Spleen (tissue), 11 donors: Measurements from ENCODE around the gene ADAM15. TPM values are rescaled to one million over a fixed set of nuclear protein-coding genes. Genes with fewer than 3 reads are reported as not detected.

Experiments
- DNase-seq: peaks from one replicate; pipeline ENCODE4 v3.0.0-alpha.2; 2020
- H3K27ac ChIP-seq, 8 donors: fragments of 200-600 bp; sonication (generic) in 7 of 8; 1 replicate in 4 of 8; 2 replicates in 4 of 8; pipeline versions ENCODE4 v1.5.0 to v1.8.0; 2016 to 2021; ENCODE audit warnings: inconsistent platforms in 4 of 8, mild to moderate bottlenecking in 4 of 8, moderate library complexity in 1 of 8
- H3K27me3 ChIP-seq, 7 donors: fragments of 200-600 bp; sonication (generic) in 6 of 7; replicated peaks in 1 of 7; 1 replicate in 4 of 7; 2 replicates in 3 of 7; pipeline versions ENCODE4 v1.5.0 to v1.8.0; 2016 to 2021; ENCODE audit warnings: inconsistent platforms in 3 of 7, mild to moderate bottlenecking in 1 of 7
- H3K36me3 ChIP-seq, 6 donors: fragments of 200-600 bp; sonication (generic) in 5 of 6; 1 replicate in 4 of 6; 2 replicates in 2 of 6; pipeline versions ENCODE4 v1.5.0 to v1.8.0; 2016 to 2021; ENCODE audit warnings: inconsistent platforms in 2 of 6
- H3K4me1 ChIP-seq, 6 donors: fragments of 200-600 bp; sonication (generic) in 5 of 6; 1 replicate in 3 of 6; 2 replicates in 3 of 6; pipeline versions ENCODE4 v1.5.0 to v1.8.0; 2016 to 2021; ENCODE audit warnings: inconsistent platforms in 3 of 6
- H3K4me3 ChIP-seq, 8 donors: fragments of 200-600 bp; sonication (generic) in 7 of 8; 1 replicate in 4 of 8; 2 replicates in 4 of 8; pipeline versions ENCODE4 v1.5.0 to v1.8.0; 2016 to 2021; ENCODE audit warnings: inconsistent platforms in 4 of 8, mild to moderate bottlenecking in 4 of 8, moderate library complexity in 2 of 8
- H3K9me3 ChIP-seq, 8 donors: fragments of 200-600 bp; sonication (generic) in 7 of 8; 1 replicate in 4 of 8; 2 replicates in 4 of 8; pipeline versions ENCODE4 v1.5.0 to v1.8.0; 2016 to 2021; ENCODE audit warnings: inconsistent platforms in 4 of 8
- CTCF ChIP-seq, 11 experiments: fragments of 200-600 bp in 7 of 11; fragments of 450-650 bp in 4 of 11; sonication (generic) in 4 of 11; IDR thresholded peaks in 8 of 11; conservative IDR thresholded peaks in 3 of 11; 1 replicate in 7 of 11; 2 replicates in 4 of 11; pipeline versions ENCODE4 v1.4.0 to v1.8.0; 2016 to 2021; ENCODE audit warnings: antibody characterized with exemption in 11 of 11, inconsistent platforms in 4 of 11, mild to moderate bottlenecking in 1 of 11
- POLR2A ChIP-seq, 3 donors: fragments of 450-650 bp; IDR thresholded peaks; one replicate each; pipeline ENCODE4 v1.5.1; 2017; ENCODE audit warnings: antibody characterized with exemption in 3 of 3, mild to moderate bottlenecking in 1 of 3
- POLR2AphosphoS5 ChIP-seq, 3 donors: sonication (generic); formaldehyde crosslinking; IDR thresholded peaks; one replicate each; pipeline ENCODE4 v1.5.1; 2017; ENCODE audit warnings: antibody characterized with exemption in 3 of 3
- WGBS, 5 donors: extraction: QIAGEN DNeasy Blood & Tissue Kit in 3 of 5; methylation state at CpG; one replicate each; pipeline versions ENCODE4 v1.1.5 to v1.1.7; 2013 to 2018; 5-methylcytosine and 5-hydroxymethylcytosine counted together
- intact Hi-C: fragments of 100-400 bp; cut with DNase I; formaldehyde crosslinking; loops from one replicate; pipeline ENCODE4 v1.15.0; 2023; ENCODE audit warnings: low total_unique reads
- polyA plus RNA-seq, 3 donors: library from polyadenylated mRNA; stranded (reverse); fragments of 200-250 nt; gene quantifications; one replicate each; pipeline ENCODE4 v1.2.1, GENCODE V29; 2013
- total RNA-seq, 7 donors: library from RNA; depleted of rRNA in 3 of 7; stranded (reverse); fragments of >200 nt in 3 of 7; fragmentation: NEBNext Ultra II Directional in 4 of 7; extraction: Animal tissue kit (Norgen Biotek cat#: 25700) in 4 of 7; gene quantifications; one replicate each; pipeline versions ENCODE4 v1.1.0 to v1.2.1, GENCODE V29; 2016 to 2021
- donor health status: healthy with polysubstance abuse.
- donor health status: DM: no; HTN: no; CAD: no; lungs with moderate emphysema.
- donor health status: DM: no; HTN: no; CAD: no.
- donor health status: Bipolar disorder and iron deficiency.
- donor health status: healthy.
- donor health status: DM: no; HTN: no; CAD: no.
- donor health status: DM: yes; HTN: yes; CAD: no.

ADAM15 gene
- total and polyA plus RNA-seq, 10 donors = 70.8 to 313 (median 86.6) TPM

- Histone ChIP-seq H3K4me1 (peaks cover 56 to 83% (median 74%) of the 10 kb centered on the region in 6 donors), H3K4me3 (peak overlapping the region; percentile 71 to 91 (median 84)), H3K36me3 (no peaks in the 10 kb centered on the region), H3K27ac (peak overlapping the region in 7 of 8 donors; percentile 80 to 95 (median 91)), H3K27me3 (peaks cover 24 to 55% (median 54%) of the 10 kb centered on the region in 7 donors), H3K9me3 (no peaks in the 10 kb centered on the region)
- DNase-seq = no peak
- intact Hi-C loops = no loop called here
- 24 to 30% (median 28%) methylated on average over 20 to 21 of the region's 21 CpGs for WGBS, 5 donors
- TF ChIP-seq POLR2AphosphoS5 (IDR thresholded peaks at IDR 0.05) (peak in 1 of 3 donors; percentile 27), CTCF (IDR thresholded peaks at IDR 0.05 in 8 of 11, conservative IDR thresholded peaks at IDR 0.05 in 3 of 11) (no peak)
Observed at GRCh38 chr1:155083865-155084721, 33.0 kb downstream of the ADAM15 start.

- 1% methylated on average over 40 to 67 of the region's 67 CpGs for WGBS, 5 donors
- Histone ChIP-seq H3K36me3 (no peaks in the 10 kb centered on the region), H3K4me3 (peak overlapping the region; percentile 71 to 91 (median 84)), H3K4me1 (peaks cover 48 to 75% (median 66%) of the 10 kb centered on the region in 6 donors), H3K9me3 (no peaks in the 10 kb centered on the region), H3K27ac (peak overlapping the region; percentile 80 to 95 (median 90)), H3K27me3 (peaks cover 24 to 47% (median 46%) of the 10 kb centered on the region in 7 donors)
- intact Hi-C loops = no loop called here
- DNase-seq = peak; percentile 98
- TF ChIP-seq CTCF (IDR thresholded peaks at IDR 0.05 in 8 of 11, conservative IDR thresholded peaks at IDR 0.05 in 3 of 11) = peak; percentile 95 to 99 (median 98)
- no peak for TF ChIP-seq POLR2A (IDR thresholded peaks at IDR 0.05)
- peak; percentile 71 to 84 (median 83) for TF ChIP-seq POLR2AphosphoS5 (IDR thresholded peaks at IDR 0.05)
Observed at GRCh38 chr1:155084722-155085503, 33.8 kb downstream of the ADAM15 start.

GRCh38 chr1:155085504-155086127 lies 34.5 kb downstream of the ADAM15 start:
- H3K27ac ChIP-seq = peak overlapping the region; percentile 80 to 95 (median 90)
- H3K27me3 ChIP-seq = peaks cover 18 to 39% (median 39%) of the 10 kb centered on the region in 7 donors
- H3K36me3 ChIP-seq = no peaks in the 10 kb centered on the region
- intact Hi-C loops = no loop called here
- WGBS, 5 donors = 1% methylated on average over 20 to 32 of the region's 32 CpGs
- DNase-seq = peak; percentile 92
- TF ChIP-seq CTCF (IDR thresholded peaks at IDR 0.05 in 8 of 11, conservative IDR thresholded peaks at IDR 0.05 in 3 of 11) (no peak), POLR2A (IDR thresholded peaks at IDR 0.05) (no peak), POLR2AphosphoS5 (IDR thresholded peaks at IDR 0.05) (no peak)
- H3K9me3 ChIP-seq = no peaks in the 10 kb centered on the region
- H3K4me1 ChIP-seq = peaks cover 41 to 68% (median 59%) of the 10 kb centered on the region in 6 donors
- peak overlapping the region; percentile 71 to 91 (median 84) for H3K4me3 ChIP-seq
